ENCODE measurements around the gene ANKHD1. TPM values are rescaled to one million over a fixed set of nuclear protein-coding genes. Genes with fewer than 3 reads are reported as not detected.
A peak's percentile ranks its signal among the peaks of the same experiment; 100 is the strongest.
"Not testable (repeated sequence)": the region's sequence is repeated elsewhere in the genome, so short reads cannot be mapped to it uniquely, and the experiment has no call there.

The ANKHD1 gene
- total RNA-seq, 2 donors from 2014 or later, result 223 to 228 TPM

DNA sequence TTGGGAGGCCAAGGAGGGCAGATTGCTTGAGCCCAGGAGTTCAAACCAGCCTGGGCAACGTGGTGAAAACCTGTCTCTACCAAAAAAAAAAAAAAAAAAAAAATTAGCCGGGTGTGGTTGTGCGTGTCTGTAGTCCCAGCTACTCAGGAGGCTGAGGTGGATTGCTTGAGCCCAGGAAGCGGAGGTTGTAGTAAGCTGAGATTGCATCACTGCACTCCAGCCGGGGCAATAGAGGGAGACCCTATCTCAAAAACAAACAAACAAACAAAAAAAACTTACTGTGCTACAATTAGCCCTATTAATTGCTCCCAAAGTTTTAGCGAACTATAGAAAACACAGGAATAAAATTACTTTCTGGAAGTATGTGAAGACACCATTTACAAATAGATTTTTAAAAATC, 67.6 kb downstream of the ANKHD1 start:
- Mint-ChIP-seq H3K4me3 (peak overlapping the region; percentile 31), H3K27ac (no peak overlapping the region), H3K36me3 (ENCODE audit: low read depth) (peaks cover 6% of the 10 kb centered on the region), H3K27me3 (no peaks in the 10 kb centered on the region), H3K4me1 (peaks cover 2% of the 10 kb centered on the region)
- no peak for DNase-seq
- ATAC-seq, result no peak
- H3K9me3 ChIP-seq (ENCODE audit: control insufficient read depth, low read length, poor library complexity, severe bottlenecking), result no peaks in the 10 kb centered on the region

DNA sequence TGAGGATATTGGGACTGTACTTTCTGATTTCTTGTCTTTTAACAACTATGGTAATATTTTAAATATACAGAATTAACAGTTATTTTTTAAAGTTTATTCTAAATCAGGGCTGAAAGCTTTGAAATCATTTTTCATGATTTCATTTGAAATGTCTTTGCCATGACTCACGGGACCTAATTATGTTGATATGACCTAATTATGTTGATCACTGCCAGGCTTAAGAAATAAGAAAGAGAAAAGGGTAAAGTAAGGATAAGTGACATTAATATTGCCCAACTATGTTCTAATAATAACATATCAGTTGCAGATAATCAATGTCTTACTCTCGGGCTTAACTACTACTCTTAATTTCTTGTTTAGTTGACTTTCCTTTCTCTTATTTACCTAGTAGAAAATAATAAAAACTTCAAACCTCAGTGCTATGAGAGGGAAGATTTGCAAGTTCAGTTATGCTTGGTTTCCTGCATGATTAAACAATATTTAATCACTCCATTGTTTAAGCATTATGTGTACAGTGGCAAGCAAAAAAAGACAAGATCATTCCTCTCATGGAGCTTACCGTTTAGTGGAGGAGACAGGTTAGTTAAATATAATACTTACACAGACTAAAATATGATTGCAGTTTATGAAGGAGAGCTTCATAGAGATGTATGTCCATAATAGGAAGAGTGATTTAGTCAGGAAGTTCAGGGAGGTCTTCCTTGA, 78.8 kb downstream of the ANKHD1 start:
- no peak for ATAC-seq
- Mint-ChIP-seq H3K4me1 (peaks cover 3% of the 10 kb centered on the region), H3K36me3 (ENCODE audit: low read depth) (peaks cover 2% of the 10 kb centered on the region), H3K27me3 (no peaks in the 10 kb centered on the region), H3K27ac (peak overlapping the region; percentile 68), H3K4me3 (no peak overlapping the region)
- DNase-seq, result no peak
- no peaks in the 10 kb centered on the region for H3K9me3 ChIP-seq (ENCODE audit: control insufficient read depth, low read length, poor library complexity, severe bottlenecking)

DNA sequence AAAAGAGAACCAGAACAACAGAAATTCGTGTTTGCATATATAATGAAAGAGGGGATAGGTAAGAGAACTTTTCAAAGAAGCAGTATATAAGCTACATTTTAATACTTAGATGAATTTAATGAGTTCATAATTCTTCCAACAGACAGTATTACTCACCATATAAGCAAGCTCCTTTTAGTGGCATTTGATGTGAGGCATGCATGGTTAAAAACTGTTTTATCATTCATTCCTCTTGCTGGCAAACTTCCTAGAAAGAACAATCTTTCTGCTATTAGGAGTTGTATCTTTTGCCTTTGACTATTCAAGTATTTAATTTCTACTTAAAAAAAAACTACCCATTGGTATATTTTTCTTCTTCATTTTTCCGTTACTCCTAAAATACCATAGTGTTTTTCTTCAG, 80.1 kb downstream of the ANKHD1 start:
- H3K4me1 Mint-ChIP-seq, result peaks cover 3% of the 10 kb centered on the region
- H3K4me3 Mint-ChIP-seq, result no peak overlapping the region
- no peaks in the 10 kb centered on the region for H3K9me3 ChIP-seq (ENCODE audit: control insufficient read depth, low read length, poor library complexity, severe bottlenecking)
- ATAC-seq (no peak), DNase-seq (no peak)
- H3K36me3 Mint-ChIP-seq (ENCODE audit: low read depth), result peaks cover 2% of the 10 kb centered on the region
- peak overlapping the region; percentile 68 for H3K27ac Mint-ChIP-seq
- no peaks in the 10 kb centered on the region for H3K27me3 Mint-ChIP-seq

DNA sequence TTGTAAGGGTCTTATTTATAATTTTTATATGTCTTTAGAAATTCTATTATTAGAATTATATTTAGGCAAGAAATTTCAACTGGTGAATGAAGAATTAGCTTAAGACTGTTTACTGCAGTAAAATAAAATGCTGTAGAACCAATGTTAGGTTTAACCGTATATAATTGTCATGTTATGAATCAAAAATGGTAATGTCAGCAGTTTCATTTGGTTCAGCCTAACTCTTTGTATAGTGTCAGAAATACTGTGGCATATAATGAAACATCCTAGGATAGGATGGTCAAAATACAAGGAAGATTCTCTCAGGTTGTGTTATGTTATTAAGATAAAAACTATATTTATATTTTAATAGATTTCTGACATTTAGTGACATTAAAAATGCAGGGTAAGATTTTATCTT, 81.4 kb downstream of the ANKHD1 start:
- Mint-ChIP-seq H3K4me3 (no peak overlapping the region), H3K27me3 (no peaks in the 10 kb centered on the region), H3K36me3 (ENCODE audit: low read depth) (peaks cover 2% of the 10 kb centered on the region), H3K27ac (no peak overlapping the region), H3K4me1 (peaks cover 3% of the 10 kb centered on the region)
- no peak for DNase-seq
- H3K9me3 ChIP-seq (ENCODE audit: control insufficient read depth, low read length, poor library complexity, severe bottlenecking), result no peaks in the 10 kb centered on the region
- ATAC-seq, result no peak

DNA sequence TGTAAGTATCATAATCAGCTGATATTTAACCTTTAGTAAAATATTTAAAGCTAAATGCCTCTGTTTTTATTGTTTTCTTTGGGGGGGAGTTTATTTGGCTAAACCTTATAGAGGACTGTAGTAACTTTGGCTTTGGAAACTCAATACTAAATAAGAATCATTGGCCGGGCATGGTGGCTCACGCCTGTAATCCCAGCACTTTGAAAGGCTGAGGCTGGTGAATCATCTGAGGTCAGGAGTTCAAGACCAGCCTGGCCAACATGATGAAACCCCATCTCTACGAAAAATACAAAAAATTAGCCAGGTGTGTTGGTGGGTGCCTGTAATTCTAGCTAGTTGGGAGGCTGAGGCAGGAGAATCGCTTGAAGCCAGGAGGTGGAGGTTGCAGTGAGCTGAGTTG, 86.5 kb downstream of the ANKHD1 start:
- H3K4me1 Mint-ChIP-seq; H3K27me3 Mint-ChIP-seq; ATAC-seq; H3K36me3 Mint-ChIP-seq (ENCODE audit: low read depth); H3K27ac Mint-ChIP-seq; DNase-seq; H3K4me3 Mint-ChIP-seq; H3K9me3 ChIP-seq (ENCODE audit: control insufficient read depth, low read length, poor library complexity, severe bottlenecking): not testable (repeated sequence)

DNA sequence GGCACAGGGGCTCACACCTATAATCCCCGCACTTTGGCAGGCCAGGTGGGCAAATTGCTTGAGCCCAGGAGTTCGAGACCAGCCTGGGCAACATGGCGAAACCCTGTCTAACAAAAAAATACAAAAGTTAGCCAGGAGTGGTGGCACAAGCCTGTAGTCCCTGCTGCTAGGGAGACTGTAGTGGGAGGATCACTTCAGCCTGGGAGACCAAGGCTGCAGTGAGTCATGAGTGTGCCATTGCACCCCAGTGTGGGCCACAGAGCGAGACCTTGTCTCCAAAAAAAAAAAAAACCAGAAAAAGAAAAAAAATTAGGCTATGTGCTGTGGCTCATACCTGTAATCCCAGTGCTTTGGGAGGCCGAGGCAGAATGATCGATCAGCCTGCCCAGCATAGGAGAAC, 87.3 kb downstream of the ANKHD1 start:
- no peak for DNase-seq
- ATAC-seq, result no peak
- H3K4me1 Mint-ChIP-seq, result peaks cover 6% of the 10 kb centered on the region
- H3K27me3 Mint-ChIP-seq, result no peaks in the 10 kb centered on the region
- H3K9me3 ChIP-seq (ENCODE audit: control insufficient read depth, low read length, poor library complexity, severe bottlenecking), result no peaks in the 10 kb centered on the region
- H3K27ac Mint-ChIP-seq, result peak overlapping the region; percentile 21
- no peak overlapping the region for H3K4me3 Mint-ChIP-seq
- H3K36me3 Mint-ChIP-seq (ENCODE audit: low read depth), result peaks cover 6% of the 10 kb centered on the region

DNA sequence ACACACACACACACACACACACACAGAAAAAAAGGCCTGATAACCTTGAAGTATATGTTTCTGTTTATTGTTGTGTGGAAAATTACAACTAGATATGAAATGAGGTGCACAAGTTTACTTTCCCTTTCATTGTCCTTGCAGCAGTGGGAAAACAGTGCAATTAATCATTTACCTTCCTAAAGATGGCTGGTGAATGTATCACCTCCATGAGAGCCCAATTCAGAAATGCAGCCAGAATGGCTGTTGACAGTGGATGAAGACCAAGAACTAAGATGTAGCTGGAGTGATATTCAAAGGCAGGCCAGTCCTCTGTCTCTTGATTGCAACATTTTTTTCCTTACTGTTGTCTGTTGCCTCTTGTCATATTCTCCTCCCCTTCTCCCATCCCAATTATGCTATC, 96.3 kb downstream of the ANKHD1 start:
- H3K9me3 ChIP-seq (ENCODE audit: control insufficient read depth, low read length, poor library complexity, severe bottlenecking), result no peaks in the 10 kb centered on the region
- Mint-ChIP-seq H3K36me3 (ENCODE audit: low read depth) (peaks cover 3% of the 10 kb centered on the region), H3K4me3 (no peak overlapping the region), H3K27me3 (no peaks in the 10 kb centered on the region), H3K27ac (no peak overlapping the region), H3K4me1 (peaks cover 17% of the 10 kb centered on the region)
- DNase-seq (no peak), ATAC-seq (no peak)

DNA sequence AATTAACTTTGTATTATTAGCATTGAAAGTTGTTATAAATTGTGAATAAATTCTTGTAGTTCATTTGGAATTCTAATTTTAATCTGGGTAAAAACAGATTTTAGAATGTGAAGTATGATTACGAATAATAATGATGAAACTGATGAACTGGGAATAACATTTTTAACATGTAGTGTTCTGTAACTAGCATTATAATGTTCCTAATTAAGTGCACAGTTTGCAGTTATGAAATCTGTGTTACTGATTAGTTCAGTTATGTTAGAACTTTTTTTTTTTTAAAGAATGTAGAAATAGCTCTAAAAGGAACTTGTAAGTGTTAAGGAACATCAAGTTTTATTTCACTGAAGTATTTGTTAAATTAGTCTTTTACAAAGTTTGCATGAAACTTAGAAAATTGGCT, 97.0 kb downstream of the ANKHD1 start:
- Mint-ChIP-seq H3K36me3 (ENCODE audit: low read depth) (peaks cover 3% of the 10 kb centered on the region), H3K27me3 (no peaks in the 10 kb centered on the region), H3K4me1 (peaks cover 15% of the 10 kb centered on the region), H3K27ac (no peak overlapping the region), H3K4me3 (no peak overlapping the region)
- ATAC-seq (no peak), DNase-seq (no peak)
- no peaks in the 10 kb centered on the region for H3K9me3 ChIP-seq (ENCODE audit: control insufficient read depth, low read length, poor library complexity, severe bottlenecking)

DNA sequence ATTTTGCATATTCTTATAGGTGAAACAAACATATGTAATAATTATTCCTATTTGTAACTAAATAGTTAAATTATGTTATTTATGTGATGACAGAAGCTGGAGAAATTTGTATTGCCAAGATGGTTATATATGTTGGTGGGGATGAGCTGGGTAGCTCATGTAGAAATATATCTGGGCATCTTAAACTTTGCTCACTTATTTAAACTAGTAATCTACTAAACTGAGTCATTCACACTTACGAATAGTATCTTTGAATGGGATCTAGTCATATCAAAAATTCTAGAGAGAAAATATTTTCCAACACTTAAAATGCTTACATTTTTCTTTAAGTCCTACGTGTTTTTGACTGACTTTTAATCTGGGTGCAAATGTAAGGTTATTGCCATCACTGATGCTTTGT, 101.2 kb downstream of the ANKHD1 start:
- ATAC-seq (no peak), DNase-seq (no peak)
- Mint-ChIP-seq H3K27me3 (no peaks in the 10 kb centered on the region), H3K4me1 (peaks cover 4% of the 10 kb centered on the region), H3K36me3 (ENCODE audit: low read depth) (no peaks in the 10 kb centered on the region), H3K27ac (peak overlapping the region; percentile 6), H3K4me3 (no peak overlapping the region)
- H3K9me3 ChIP-seq (ENCODE audit: control insufficient read depth, low read length, poor library complexity, severe bottlenecking), result no peaks in the 10 kb centered on the region

DNA sequence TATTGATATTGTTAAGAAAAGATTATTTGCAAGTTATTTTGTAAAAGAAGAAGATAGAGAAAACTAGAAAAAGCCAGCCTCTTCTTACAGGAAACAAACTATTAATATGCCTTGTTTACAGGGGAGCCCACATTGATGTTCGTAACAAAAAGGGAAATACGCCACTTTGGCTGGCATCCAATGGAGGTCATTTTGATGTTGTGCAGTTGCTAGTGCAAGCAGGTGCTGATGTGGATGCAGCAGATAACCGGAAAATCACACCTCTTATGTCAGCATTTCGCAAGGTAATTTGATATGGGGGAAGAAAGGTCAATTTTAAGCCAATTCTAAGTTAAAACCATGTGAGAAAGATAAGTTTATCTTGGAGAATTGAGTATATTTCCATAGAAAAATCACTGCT, 108.3 kb downstream of the ANKHD1 start:
- no peaks in the 10 kb centered on the region for H3K9me3 ChIP-seq (ENCODE audit: control insufficient read depth, low read length, poor library complexity, severe bottlenecking)
- peaks cover 3% of the 10 kb centered on the region for H3K4me1 Mint-ChIP-seq
- H3K36me3 Mint-ChIP-seq (ENCODE audit: low read depth), result peaks cover 3% of the 10 kb centered on the region
- H3K27me3 Mint-ChIP-seq, result no peaks in the 10 kb centered on the region
- H3K27ac Mint-ChIP-seq, result no peak overlapping the region
- H3K4me3 Mint-ChIP-seq, result no peak overlapping the region
- DNase-seq (no peak), ATAC-seq (no peak)

DNA sequence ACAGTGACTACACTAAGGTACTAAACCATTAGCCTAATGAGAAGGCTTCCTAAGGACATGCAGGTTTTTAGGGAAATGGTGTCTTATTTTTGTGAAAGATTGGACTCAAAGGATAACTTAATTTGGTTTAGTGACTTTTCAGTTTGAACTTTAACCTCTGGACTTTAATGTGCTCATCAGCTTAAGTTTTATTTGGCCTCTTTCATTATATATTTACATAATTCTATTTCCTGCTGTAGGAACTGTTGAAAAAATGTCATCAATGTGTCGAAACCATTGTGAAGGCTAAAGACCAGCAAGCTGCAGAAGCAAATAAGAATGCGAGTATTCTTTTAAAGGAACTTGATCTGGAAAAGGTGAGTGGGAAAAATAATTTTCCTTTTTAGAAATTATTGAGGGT, 111.5 kb downstream of the ANKHD1 start:
- DNase-seq, result no peak
- no peak for ATAC-seq
- no peaks in the 10 kb centered on the region for H3K9me3 ChIP-seq (ENCODE audit: control insufficient read depth, low read length, poor library complexity, severe bottlenecking)
- H3K4me1 Mint-ChIP-seq, result peaks cover 3% of the 10 kb centered on the region
- H3K27ac Mint-ChIP-seq, result peak overlapping the region; percentile 66
- peaks cover 3% of the 10 kb centered on the region for H3K36me3 Mint-ChIP-seq (ENCODE audit: low read depth)
- no peak overlapping the region for H3K4me3 Mint-ChIP-seq
- no peaks in the 10 kb centered on the region for H3K27me3 Mint-ChIP-seq

DNA sequence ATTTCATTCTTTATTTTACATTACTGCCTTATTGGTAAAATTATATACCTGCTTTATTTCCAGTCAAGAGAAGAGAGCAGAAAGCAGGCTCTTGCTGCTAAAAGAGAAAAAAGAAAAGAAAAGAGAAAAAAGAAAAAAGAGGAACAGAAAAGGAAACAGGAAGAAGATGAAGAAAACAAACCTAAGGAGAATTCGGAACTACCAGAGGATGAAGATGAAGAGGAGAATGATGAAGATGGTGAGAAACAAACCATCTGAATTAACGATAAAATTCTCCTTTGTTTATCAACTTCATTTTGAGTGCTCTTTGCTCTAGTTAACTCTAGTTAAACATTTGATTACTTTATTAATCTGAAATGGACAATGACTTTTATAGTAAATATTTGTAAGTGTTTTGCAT, 122.4 kb downstream of the ANKHD1 start:
- H3K9me3 ChIP-seq (ENCODE audit: control insufficient read depth, low read length, poor library complexity, severe bottlenecking), result no peaks in the 10 kb centered on the region
- Mint-ChIP-seq H3K36me3 (ENCODE audit: low read depth) (peaks cover 13% of the 10 kb centered on the region), H3K27ac (peak overlapping the region; percentile 41), H3K4me1 (peaks cover 6% of the 10 kb centered on the region), H3K4me3 (no peak overlapping the region), H3K27me3 (no peaks in the 10 kb centered on the region)
- no peak for DNase-seq
- no peak for ATAC-seq

DNA sequence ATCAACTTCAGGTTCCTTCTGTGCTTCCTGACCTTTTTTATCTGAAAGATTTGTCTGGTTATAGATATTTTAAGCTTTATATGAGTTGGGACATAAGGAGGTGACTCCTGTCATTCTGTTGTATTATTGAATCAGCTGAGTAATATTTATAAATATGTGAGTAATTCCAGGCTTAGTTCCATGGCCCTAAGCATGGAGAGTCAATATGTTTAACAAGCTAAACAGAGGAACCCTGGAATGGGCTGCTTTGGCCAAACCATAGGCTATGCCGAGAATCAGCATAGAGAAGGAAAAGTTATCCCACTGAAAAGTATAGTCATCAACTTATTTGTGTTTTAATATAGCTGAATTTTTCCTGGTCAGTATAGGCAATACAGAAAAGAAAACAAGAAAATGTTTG, 138.6 kb downstream of the ANKHD1 start:
- no peak for DNase-seq
- Mint-ChIP-seq H3K4me1 (peaks cover 4% of the 10 kb centered on the region), H3K4me3 (no peak overlapping the region), H3K36me3 (ENCODE audit: low read depth) (peaks cover 8% of the 10 kb centered on the region), H3K27ac (no peak overlapping the region), H3K27me3 (no peaks in the 10 kb centered on the region)
- no peak for ATAC-seq
- no peaks in the 10 kb centered on the region for H3K9me3 ChIP-seq (ENCODE audit: control insufficient read depth, low read length, poor library complexity, severe bottlenecking)

DNA sequence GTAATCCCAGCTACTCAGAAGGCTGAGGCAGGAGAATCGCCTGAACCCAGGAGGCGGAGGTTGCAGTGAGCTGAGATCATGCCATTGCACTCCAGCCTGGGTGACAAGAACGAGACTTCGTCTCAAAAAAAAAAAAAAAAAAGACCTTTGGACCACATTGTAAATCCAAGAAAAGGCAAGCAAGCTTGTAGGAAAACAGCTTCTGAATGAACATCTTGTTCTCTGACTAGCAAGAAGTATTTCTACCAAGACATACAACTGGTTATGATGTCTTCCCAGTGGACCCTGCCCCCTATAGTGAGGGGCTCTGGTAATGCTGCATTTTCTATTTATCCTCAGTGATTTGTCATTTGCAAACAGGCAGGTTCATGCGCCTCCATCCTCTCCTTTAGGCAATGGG, 141.3 kb downstream of the ANKHD1 start:
- peaks cover 8% of the 10 kb centered on the region for H3K36me3 Mint-ChIP-seq (ENCODE audit: low read depth)
- DNase-seq (no peak), ATAC-seq (no peak)
- H3K27ac Mint-ChIP-seq, result no peak overlapping the region
- no peak overlapping the region for H3K4me3 Mint-ChIP-seq
- H3K4me1 Mint-ChIP-seq, result peaks cover 13% of the 10 kb centered on the region
- no peaks in the 10 kb centered on the region for H3K27me3 Mint-ChIP-seq
- no peaks in the 10 kb centered on the region for H3K9me3 ChIP-seq (ENCODE audit: control insufficient read depth, low read length, poor library complexity, severe bottlenecking)
